Lung (tissue), 12 donors: Measurements from ENCODE around the gene RRP15. TPM values are rescaled to one million over a fixed set of nuclear protein-coding genes. Genes with fewer than 3 reads are reported as not detected.

ENCODE experiments used
- ATAC-seq: fragments of 200-7000 bp; cut with Tn5 transposase; one replicate; pipeline ENCODE4 v1.9.1; 2020; ENCODE audit warnings: moderate number of reproducible peaks; ENCODE audit not compliant: insufficient read depth, low FRiP score
- DNase-seq, 3 donors: peaks; one replicate each; pipeline ENCODE4 v3.0.0-alpha.2; 2013 to 2017
- H3K27ac ChIP-seq, 2 donors: one replicate each; pipeline ENCODE4 v1.5.1; 2013; ENCODE audit warnings: mild to moderate bottlenecking in 2 of 2, moderate library complexity in 2 of 2, control low read depth in 1 of 2, inconsistent platforms in 1 of 2, low read depth in 1 of 2, low read length in 1 of 2
- H3K27me3 ChIP-seq, 3 donors: one replicate each; pipeline ENCODE4 v1.5.1; 2013; ENCODE audit warnings: low read length in 2 of 3; ENCODE audit not compliant: control insufficient read depth in 3 of 3, insufficient read depth in 3 of 3
- H3K36me3 ChIP-seq, 4 donors: one replicate each; pipeline ENCODE4 v1.5.1; 2013; ENCODE audit warnings: low read length in 4 of 4, mild to moderate bottlenecking in 1 of 4, moderate library complexity in 1 of 4; ENCODE audit not compliant: control insufficient read depth in 4 of 4, insufficient read depth in 4 of 4
- H3K4me1 ChIP-seq, 5 donors: one replicate each; pipeline ENCODE4 v1.5.1; 2013; ENCODE audit warnings: low read length in 5 of 5, mild to moderate bottlenecking in 2 of 5, moderate library complexity in 1 of 5; ENCODE audit not compliant: control insufficient read depth in 5 of 5, insufficient read depth in 5 of 5
- H3K4me3 ChIP-seq: one replicate; pipeline ENCODE4 v1.5.1; 2013; ENCODE audit warnings: mild to moderate bottlenecking, control low read depth, moderate library complexity
- H3K9ac ChIP-seq, 2 donors: one replicate each; pipeline ENCODE4 v1.5.1; 2013; ENCODE audit warnings: low read length in 2 of 2, control low read depth in 1 of 2; ENCODE audit not compliant: insufficient read depth in 1 of 2
- H3K9me3 ChIP-seq, 4 donors: one replicate each; pipeline ENCODE4 v1.5.1; 2013; ENCODE audit warnings: low read length in 3 of 4, mild to moderate bottlenecking in 1 of 4, moderate library complexity in 1 of 4; ENCODE audit not compliant: control insufficient read depth in 4 of 4, insufficient read depth in 3 of 4
- WGBS, 2 donors: extraction: QIAGEN DNeasy Blood & Tissue Kit; methylation state at CpG; one replicate each; pipeline ENCODE4 v1.1.7; 2013; 5-methylcytosine and 5-hydroxymethylcytosine counted together
- polyA plus RNA-seq, 2 donors: library from polyadenylated mRNA; stranded (reverse); fragments of 200-250 nt; gene quantifications; one replicate each; pipeline ENCODE4 v1.2.1, GENCODE V29; 2013
- total RNA-seq, 2 donors: library from RNA; depleted of rRNA in 1 of 2; stranded (reverse); fragments of >200 nt in 1 of 2; gene quantifications; one replicate each; pipeline ENCODE4 v1.2.1, GENCODE V29; 2014 to 2021
- TF ChIP-seq, protein P1 (sequence below): IDR thresholded peaks from 2 replicates; pipeline ENCODE4 v1.5.1; 2012; ENCODE audit warnings: mild to moderate bottlenecking; ENCODE audit errors: control extremely low read depth, extremely low read depth
- donor health status: control.
- donor health status: control.
- donor health status: Bipolar disorder and iron deficiency.
- donor health status: healthy.
- donor health status: DM: yes; HTN: yes; CAD: no.

The RRP15 gene
- total and polyA plus RNA-seq, 4 donors = 3.5 to 17.1 (median 8.2) TPM

DNA sequence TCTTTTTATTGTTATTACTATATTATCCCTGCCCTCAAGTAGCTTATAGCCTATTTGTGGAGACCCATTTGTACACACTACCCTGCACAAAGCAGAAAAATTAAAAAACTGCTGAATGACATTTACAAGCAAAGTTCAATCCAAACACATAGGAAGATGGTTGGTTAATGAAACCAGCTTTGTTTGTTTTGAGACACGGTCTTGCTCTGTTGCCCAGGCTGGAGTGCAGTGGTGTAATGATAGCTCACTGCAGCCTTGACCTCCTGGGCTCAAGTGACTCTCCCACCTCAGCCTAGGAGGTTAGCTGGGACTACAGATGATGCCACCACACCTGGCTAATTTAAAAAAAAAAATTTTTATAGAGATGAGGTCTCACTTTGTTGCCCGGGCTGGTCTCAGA is 91.6 kb downstream of the RRP15 start:
- no peaks in the 10 kb centered on the region for H3K9me3 ChIP-seq
- H3K4me1 ChIP-seq = peaks cover 6 to 56% (median 33%) of the 10 kb centered on the region in 5 donors
- H3K36me3 ChIP-seq = no peaks in the 10 kb centered on the region
- H3K9ac ChIP-seq = no peak overlapping the region
- ATAC-seq = no peak
- no peak overlapping the region for H3K4me3 ChIP-seq
- H3K27ac ChIP-seq = no peak overlapping the region
- TF ChIP-seq, protein P1, sequence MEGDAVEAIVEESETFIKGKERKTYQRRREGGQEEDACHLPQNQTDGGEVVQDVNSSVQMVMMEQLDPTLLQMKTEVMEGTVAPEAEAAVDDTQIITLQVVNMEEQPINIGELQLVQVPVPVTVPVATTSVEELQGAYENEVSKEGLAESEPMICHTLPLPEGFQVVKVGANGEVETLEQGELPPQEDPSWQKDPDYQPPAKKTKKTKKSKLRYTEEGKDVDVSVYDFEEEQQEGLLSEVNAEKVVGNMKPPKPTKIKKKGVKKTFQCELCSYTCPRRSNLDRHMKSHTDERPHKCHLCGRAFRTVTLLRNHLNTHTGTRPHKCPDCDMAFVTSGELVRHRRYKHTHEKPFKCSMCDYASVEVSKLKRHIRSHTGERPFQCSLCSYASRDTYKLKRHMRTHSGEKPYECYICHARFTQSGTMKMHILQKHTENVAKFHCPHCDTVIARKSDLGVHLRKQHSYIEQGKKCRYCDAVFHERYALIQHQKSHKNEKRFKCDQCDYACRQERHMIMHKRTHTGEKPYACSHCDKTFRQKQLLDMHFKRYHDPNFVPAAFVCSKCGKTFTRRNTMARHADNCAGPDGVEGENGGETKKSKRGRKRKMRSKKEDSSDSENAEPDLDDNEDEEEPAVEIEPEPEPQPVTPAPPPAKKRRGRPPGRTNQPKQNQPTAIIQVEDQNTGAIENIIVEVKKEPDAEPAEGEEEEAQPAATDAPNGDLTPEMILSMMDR = no peak
- whole genome bisulfite sequencing, 2 donors = 71 to 77% methylated on average over 2 of the region's 2 CpGs
- no peaks in the 10 kb centered on the region for H3K27me3 ChIP-seq
- DNase-seq = no peak

DNA sequence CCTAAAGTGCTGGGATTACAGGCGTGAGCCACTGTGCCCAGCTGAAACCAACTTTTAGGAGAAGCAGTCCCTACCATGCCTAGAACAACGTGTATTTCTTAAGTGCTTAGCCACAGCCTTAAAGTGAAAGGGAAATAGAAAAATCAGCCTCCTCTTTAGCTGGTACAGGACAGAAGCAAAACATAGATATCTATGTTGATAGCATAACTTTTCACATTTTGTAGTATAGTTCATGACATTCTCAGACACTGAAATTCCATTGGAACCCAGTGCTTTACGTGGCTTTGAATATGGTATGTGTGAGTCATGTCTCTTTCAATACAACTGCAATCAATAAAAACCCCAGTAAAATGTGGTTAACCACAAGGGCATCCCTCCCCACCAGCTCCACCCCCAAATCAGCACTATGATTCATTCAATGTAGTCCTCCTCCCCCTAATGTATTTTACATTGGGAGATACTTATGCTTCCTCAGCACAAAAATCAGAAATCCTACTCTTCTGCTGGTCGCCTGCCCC is 92.1 kb downstream of the RRP15 start:
- Histone ChIP-seq H3K36me3 (no peaks in the 10 kb centered on the region), H3K27me3 (no peaks in the 10 kb centered on the region), H3K9me3 (no peaks in the 10 kb centered on the region), H3K4me3 (no peak overlapping the region), H3K4me1 (peaks cover 6 to 51% (median 30%) of the 10 kb centered on the region in 5 donors), H3K9ac (no peak overlapping the region), H3K27ac (no peak overlapping the region)
- no peak for DNase-seq
- TF ChIP-seq, protein P1 = no peak
- WGBS, 2 donors = 48 to 54% methylated on average over 4 of the region's 4 CpGs
- peak; percentile 43 for ATAC-seq

DNA sequence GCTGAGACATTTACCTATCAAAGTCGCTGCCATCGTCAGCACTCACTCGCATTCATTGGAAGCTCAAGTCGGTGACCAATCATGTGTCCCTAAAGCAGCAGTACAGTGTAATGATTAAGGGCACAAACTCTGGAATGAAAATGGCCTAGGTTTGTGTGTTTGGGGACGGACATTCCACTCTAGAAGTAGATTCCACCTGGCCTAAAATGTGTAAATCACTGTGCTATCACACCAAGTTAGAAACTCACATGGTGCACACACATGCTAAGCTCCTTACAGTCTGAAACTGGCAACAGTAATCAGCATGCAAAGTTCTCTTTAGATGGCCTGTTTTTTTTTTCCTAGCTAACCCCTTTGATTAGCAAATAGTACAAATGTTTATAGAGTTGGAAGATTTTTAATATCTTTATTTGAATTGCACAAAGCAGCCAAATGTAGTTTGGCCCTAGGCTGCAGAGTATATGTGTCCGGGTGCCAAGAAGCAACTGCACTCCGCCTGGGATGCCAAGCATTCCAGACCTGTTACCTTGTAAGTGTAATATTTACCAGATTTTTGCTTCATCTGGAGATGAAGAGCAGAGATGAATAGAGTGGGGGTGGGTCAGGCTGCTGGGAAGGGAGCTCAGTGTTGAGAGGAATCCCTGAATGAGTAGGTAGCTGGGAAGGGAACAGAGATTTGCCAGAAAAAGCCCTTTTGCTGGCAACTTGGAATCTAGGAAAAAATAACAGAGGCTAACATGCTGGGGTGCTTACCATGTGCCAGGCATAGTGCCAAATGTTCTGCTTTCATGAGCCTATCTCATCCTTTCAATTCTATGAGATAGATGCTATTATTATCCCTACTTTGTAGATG is 95.3 kb downstream of the RRP15 start:
- H3K9me3 ChIP-seq = no peaks in the 10 kb centered on the region
- H3K4me1 ChIP-seq = peaks cover 2 to 35% (median 10%) of the 10 kb centered on the region in 5 donors
- H3K27ac ChIP-seq = peak overlapping the region in 1 of 2 donors; percentile 72
- no peaks in the 10 kb centered on the region for H3K27me3 ChIP-seq
- TF ChIP-seq, protein P1 = no peak
- H3K9ac ChIP-seq = peak overlapping the region in 1 of 2 donors; percentile 56
- ATAC-seq = peak; percentile 77
- DNase-seq = peak; percentile 63 to 70 (median 67)
- no peak overlapping the region for H3K4me3 ChIP-seq
- 66 to 88% methylated on average over 7 of the region's 7 CpGs for WGBS, 2 donors
- H3K36me3 ChIP-seq = no peaks in the 10 kb centered on the region
